ENCODE data around the gene KCNA10.

DNA sequence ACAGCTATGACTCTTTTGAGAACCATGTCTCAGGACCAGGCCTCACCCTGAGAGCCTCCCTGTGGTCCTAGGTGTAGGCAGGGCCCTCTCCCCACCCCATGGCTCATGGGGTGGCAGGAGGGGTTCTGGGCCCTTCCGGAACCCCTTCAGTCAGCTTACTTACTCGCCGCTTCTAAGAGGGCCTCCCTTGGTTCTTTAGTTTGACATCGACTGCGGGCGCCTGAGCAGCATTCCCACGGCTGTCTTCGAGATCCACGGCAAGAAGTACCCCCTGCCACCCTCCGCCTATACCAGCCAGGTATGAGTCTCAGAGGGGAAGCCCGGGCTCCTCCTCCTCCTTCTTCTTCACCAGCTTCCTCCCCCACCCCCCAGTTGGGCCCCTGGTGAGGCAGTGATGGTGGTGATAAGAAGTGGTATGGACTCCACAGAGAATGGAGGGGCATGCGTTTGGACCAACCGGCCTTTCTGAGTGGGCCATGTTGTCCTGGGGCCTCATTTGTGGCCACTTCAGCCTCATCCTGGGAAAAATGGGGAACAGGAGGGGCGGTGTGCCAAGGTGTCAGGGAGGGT lies 28.9 kb downstream of the KCNA10 start:
- TF ChIP-seq, protein P1, sequence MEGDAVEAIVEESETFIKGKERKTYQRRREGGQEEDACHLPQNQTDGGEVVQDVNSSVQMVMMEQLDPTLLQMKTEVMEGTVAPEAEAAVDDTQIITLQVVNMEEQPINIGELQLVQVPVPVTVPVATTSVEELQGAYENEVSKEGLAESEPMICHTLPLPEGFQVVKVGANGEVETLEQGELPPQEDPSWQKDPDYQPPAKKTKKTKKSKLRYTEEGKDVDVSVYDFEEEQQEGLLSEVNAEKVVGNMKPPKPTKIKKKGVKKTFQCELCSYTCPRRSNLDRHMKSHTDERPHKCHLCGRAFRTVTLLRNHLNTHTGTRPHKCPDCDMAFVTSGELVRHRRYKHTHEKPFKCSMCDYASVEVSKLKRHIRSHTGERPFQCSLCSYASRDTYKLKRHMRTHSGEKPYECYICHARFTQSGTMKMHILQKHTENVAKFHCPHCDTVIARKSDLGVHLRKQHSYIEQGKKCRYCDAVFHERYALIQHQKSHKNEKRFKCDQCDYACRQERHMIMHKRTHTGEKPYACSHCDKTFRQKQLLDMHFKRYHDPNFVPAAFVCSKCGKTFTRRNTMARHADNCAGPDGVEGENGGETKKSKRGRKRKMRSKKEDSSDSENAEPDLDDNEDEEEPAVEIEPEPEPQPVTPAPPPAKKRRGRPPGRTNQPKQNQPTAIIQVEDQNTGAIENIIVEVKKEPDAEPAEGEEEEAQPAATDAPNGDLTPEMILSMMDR (IDR thresholded peaks at IDR 0.05 in 2 of 3, conservative IDR thresholded peaks at IDR 0.05 in 1 of 3; ENCODE audit: control insufficient read depth in 2 of 3, extremely low read depth in 1 of 3, insufficient read depth in 1 of 3, low read depth in 3 of 3, low read length in 3 of 3): no peak
- TF ChIP-seq HDGF (IDR thresholded peaks at IDR 0.05): no peak
- no peak for TF ChIP-seq ZNF24 (IDR thresholded peaks at IDR 0.05)
- TF ChIP-seq, protein P2, sequence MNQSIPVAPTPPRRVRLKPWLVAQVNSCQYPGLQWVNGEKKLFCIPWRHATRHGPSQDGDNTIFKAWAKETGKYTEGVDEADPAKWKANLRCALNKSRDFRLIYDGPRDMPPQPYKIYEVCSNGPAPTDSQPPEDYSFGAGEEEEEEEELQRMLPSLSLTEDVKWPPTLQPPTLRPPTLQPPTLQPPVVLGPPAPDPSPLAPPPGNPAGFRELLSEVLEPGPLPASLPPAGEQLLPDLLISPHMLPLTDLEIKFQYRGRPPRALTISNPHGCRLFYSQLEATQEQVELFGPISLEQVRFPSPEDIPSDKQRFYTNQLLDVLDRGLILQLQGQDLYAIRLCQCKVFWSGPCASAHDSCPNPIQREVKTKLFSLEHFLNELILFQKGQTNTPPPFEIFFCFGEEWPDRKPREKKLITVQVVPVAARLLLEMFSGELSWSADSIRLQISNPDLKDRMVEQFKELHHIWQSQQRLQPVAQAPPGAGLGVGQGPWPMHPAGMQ (IDR thresholded peaks at IDR 0.05; ENCODE audit: borderline replicate concordance): no peak
- TF ChIP-seq, protein P3, sequence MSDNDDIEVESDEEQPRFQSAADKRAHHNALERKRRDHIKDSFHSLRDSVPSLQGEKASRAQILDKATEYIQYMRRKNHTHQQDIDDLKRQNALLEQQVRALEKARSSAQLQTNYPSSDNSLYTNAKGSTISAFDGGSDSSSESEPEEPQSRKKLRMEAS (IDR thresholded peaks at IDR 0.05; ENCODE audit: low read depth, low read length): no peak
- no peak for TF ChIP-seq KLF5 (IDR thresholded peaks at IDR 0.05; ENCODE audit: partially characterized antibody)
- no peak for TF ChIP-seq JUNB (IDR thresholded peaks at IDR 0.05)
- no peak for TF ChIP-seq MEF2A (IDR thresholded peaks at IDR 0.05; ENCODE audit: insufficient read depth, low read depth, low read length)
